Left lobe of liver (tissue), 2 donors: ENCODE data around the gene RAP1GAP. TPM values are rescaled to one million over a fixed set of nuclear protein-coding genes. Genes with fewer than 3 reads are reported as not detected.
A peak's percentile ranks its signal among the peaks of the same experiment; 100 is the strongest.

Experiments used
- ATAC-seq: fragments of 200-7000 bp; cut with Tn5 transposase; one replicate; pipeline ENCODE4 v1.9.1; 2020; ENCODE audit warnings: mild to moderate bottlenecking, moderate library complexity
- DNase-seq: peaks from one replicate; pipeline ENCODE4 v3.0.0-alpha.2; 2020; ENCODE audit warnings: low spot score
- total RNA-seq: library from RNA; stranded (reverse); gene quantifications from one replicate; pipeline ENCODE4 v1.2.1, GENCODE V29; 2021
- donor health status: DM: no; HTN: no; CAD: no; lungs with moderate emphysema.
- donor health status: DM: no; HTN: yes; CAD: no.

RAP1GAP gene
- 10.8 TPM for total RNA-seq

GRCh38 chr1:21669258-21670058 is at the start of gene RAP1GAP:
Gene RAP1GAP, minus strand, starts transcription at chr1:21669357. Its CDS starts 49,325 bp downstream, at chr1:21620032.
- peak; percentile 85 for ATAC-seq
- peak; percentile 92 for DNase-seq

DNA sequence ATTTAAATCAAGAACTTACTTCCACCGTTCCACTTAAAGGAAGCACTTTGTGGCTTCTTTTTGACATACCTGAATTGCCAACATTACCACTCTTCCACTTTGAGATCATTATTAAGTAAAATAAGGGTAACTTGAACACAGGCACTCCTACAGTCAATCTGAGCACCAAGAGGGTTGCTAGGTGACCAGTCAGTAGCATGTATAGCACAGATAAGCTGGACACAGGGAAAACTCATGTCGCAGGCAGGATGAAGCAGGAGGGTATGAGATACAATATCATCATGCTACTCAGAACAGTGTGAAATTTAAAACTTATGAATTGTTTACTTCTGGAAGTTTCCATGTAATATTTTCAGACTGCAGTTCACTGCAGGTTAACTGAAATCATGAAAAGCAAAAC is 47.0 kb upstream of the RAP1GAP start:
- ATAC-seq (no peak), DNase-seq (no peak)

DNA sequence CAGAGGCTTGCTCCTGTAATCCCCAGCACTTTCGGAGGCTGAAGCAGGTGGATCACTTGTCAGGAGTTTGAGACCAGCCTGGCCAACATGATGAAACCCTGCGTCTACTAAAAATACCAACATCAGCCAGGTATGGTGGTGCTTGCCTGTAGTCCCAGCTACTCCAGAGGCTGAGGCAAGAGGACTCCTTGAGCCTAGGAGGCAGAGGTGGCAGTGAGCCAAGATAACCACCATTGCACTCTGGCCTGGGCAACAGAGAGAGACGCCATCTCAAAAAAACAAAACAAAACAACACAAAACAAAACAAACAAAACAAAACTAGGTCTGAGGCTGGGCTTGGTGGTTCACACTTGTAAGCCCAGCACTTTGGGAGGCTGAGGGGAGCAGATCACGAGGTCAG is 38.7 kb upstream of the RAP1GAP start:
- no peak for ATAC-seq

GRCh38 chr1:21707086-21707840 is 38.1 kb upstream of the RAP1GAP start:
- ATAC-seq: no peak
- no peak for DNase-seq

More for the DNA sequence above, 38.7 kb upstream of the RAP1GAP start:
- DNase-seq: no peak

DNA sequence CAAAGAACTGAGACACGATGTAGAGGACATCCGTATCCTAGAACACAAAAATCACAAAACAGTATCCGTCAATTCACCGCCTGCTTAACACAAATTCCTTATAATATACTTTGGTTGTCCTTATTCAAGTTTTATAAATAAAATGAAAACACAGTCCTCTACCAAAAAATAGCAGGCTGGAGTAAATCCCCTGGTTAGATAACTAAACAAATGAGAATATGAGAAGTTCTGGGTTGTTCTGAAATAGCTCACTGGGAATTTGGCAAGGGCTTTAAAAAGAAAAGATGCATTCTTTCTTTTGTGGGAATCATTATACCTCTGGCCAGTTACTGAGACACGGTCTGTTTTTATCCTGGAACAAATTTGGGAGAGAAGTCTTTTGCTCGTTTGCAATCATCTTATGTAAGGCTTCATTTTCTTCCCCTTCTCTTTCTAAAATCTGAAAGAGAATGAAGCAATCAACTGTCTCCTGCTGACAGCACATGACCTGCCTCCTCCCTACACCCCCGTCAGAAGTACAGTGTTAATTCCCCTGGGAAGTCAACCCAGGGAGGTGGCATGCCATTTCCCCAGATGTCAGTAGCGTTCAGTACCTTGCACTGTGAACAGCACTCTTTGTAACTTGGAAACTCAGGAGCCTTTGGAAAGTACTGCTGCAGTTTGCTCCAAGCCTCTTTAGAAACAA is 37.1 kb upstream of the RAP1GAP start:
- no peak for DNase-seq
- peak; percentile 27 for ATAC-seq

DNA sequence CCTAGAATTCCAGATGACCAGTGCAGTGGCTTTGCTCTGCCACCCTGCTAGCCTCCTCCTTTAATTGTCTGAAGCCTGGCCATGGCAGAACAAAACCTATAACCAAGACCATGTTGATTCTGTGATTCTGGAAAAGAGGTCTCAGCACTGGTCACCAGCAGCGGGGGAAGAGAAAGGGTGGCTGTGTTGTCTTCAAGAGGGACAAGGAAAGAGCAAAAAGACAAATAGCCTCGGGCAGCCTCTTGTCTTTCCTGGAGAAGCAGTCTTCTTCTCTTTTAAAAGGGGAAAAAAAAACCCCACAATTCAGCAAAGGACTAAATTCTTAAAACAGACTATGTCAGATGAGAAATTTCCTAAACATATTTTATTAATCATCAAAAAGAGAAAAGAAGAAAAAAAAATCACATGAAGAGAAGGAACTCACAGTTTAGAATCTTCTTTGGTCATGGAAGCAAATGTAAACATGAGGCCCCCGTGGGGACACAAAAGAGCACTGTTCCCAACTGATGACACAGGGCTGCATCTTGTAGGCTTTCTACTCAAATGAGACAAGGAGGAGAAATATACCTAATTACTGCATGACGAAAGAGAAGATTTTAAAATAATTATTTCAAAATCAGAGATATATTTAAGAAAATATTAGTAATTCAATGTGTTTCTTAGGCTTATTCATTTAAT is 36.3 kb upstream of the RAP1GAP start:
- no peak for ATAC-seq
- no peak for DNase-seq

DNA sequence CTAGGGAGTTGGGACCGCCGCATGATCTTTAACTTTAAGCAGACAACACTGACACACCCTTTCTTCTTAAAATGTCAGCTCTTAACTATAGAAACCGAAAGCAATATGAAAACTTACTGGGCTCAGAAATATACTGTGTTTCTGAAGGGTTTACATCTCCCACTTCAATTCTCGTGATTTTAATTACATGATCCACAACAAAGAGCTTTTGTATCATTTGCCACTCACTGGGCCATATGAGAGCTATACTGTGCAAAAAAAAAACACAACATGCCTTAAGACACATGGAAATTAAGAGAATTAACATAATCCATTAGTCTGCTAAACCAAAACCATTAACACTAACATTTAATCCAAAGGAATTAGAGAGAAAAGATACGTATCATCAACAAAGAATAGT is 35.0 kb upstream of the RAP1GAP start:
- no peak for ATAC-seq

GRCh38 chr1:21703318-21703963 is 34.3 kb upstream of the RAP1GAP start:
- DNase-seq (no peak), ATAC-seq (peak; percentile 78)

More for the DNA sequence above, 35.0 kb upstream of the RAP1GAP start:
- no peak for DNase-seq

- no peak for DNase-seq
These were observed 33.6 kb upstream of the RAP1GAP start for GRCh38 chr1:21702780-21703179.

DNA sequence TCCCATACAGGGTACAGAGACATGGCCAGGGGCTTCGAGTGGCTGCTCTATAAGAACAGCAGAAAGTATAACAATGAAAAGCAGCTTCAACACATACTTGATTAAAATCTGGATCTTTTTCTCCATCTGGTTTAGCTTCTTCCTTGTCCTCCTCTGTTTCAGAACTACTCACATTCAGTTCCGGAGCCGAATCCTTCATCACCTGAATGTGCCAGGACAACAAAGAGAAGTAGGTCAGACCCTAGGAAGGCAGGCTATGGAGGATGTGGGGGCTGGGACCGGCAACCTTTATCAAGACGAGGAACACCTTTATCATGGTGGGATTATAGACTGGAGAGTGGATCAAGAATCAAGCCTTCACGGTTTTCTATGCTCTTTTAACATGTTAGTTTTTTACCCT is 32.2 kb upstream of the RAP1GAP start:
- ATAC-seq (no peak), DNase-seq (no peak)

More at GRCh38 chr1:21702780-21703179, 33.6 kb upstream of the RAP1GAP start:
- ATAC-seq: peak; percentile 87

DNA sequence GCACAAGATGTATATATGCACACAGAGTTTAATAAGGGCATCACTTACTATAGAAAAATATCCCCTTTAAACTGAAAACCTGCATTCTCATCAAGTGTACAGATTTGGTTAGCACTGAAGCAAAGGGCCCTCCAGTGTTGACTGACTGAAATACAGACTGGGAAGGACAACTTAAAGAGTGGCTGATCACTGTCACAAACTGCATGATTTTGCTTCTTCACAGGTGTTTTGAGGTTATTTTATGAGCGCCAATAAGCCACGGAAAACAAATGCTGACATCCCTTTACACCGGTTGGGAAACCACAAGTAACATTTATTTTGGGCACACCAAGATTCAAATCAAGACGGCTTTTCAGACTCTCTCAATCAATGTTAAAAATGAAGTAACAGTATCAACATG is 30.9 kb upstream of the RAP1GAP start:
- DNase-seq (no peak), ATAC-seq (no peak)

DNA sequence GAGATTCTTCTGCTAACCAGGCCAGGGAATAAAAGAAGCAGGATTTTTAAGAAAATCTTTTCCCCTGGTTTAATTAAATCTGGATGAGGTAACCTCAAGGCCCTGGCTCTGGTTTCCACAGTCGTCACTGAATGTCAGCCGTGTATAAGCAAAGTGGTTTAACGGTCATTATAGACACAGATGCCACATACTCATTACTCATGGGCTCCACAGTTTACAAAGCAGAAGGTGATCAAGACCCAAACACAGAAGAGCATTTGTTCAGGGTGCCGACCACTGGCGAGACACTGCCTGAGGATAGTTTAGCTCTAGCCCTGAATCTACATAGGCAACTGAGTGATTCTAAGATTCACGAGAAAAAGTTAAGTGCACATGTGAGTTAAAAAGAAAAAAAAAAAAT is 27.8 kb upstream of the RAP1GAP start:
- DNase-seq: no peak
- ATAC-seq: no peak

GRCh38 chr1:21693732-21694131 is 24.6 kb upstream of the RAP1GAP start:
- DNase-seq: no peak
- no peak for ATAC-seq

GRCh38 chr1:21691739-21692138 is 22.6 kb upstream of the RAP1GAP start:
- no peak for DNase-seq
- ATAC-seq: no peak

DNA sequence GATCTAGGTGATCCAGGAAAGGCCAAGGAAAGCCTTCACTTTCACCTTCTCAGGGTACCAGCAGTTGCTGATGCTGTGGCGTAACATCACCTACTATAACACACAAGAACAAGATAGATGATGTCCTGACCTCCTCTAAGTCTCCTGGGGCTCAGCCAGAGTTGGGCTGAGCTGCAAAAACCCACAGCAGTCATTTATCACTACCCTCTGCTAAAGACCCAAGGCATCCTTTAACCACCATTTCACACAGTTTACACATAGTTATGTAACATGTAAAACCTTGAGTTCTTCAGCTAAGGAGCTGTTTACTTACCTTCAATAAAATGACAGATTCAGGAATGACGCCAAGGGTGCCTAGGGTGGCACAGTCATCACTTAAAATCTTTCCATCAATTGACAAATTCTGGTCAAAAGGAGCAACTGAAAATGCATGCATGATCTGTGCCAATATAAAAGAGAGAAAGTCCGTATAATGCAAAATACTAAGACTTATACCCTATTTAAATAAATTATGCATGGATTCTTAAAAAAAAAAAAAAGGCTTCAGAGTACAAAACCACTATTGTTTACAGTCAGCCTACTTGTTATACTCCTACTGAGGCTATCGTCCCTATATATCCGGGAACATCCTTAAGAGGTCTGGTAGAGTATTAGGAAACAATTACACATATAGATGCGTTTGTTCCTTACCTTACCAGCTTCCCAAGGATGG is 20.7 kb upstream of the RAP1GAP start:
- ATAC-seq (no peak), DNase-seq (no peak)

GRCh38 chr1:21687081-21687529 is 17.9 kb upstream of the RAP1GAP start:
- no peak for DNase-seq
- no peak for ATAC-seq

- no peak for ATAC-seq
- no peak for DNase-seq
These were observed 17.0 kb upstream of the RAP1GAP start for GRCh38 chr1:21685946-21686678.

GRCh38 chr1:21681426-21681825 is 12.3 kb upstream of the RAP1GAP start:
- DNase-seq: no peak
- ATAC-seq: no peak

GRCh38 chr1:21680918-21681317 is 11.8 kb upstream of the RAP1GAP start:
- DNase-seq (no peak), ATAC-seq (no peak)
